ENCODE data around the gene CYB561D2.

The CYB561D2 gene

DNA sequence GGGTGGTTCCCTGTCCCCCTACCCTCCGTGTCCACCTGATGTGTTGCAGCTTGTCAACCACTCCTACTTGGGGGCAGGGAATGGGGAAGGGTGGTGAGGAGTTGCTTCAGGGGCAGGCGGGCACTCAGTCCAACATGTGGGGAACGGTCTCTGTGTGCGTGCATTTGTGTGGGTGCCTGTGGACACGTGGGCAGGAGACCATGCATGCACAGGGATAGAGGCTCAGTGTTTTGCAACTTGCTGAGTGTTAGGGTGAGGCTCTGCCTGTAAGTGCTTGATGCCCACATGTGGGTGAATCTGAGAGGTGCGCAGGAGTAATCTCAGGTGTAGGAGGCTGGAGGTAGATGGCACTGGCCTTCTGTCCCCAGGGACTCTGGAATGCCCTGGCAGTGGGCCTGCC is 33.1 kb downstream of the CYB561D2 start:
- H3K9me3 ChIP-seq (ENCODE audit: insufficient read depth, low read depth, low read length), result no peaks in the 10 kb centered on the region
- no peak overlapping the region for H4K91ac ChIP-seq (ENCODE audit: low read depth, low read length)
- no peak overlapping the region for H3K14ac ChIP-seq (ENCODE audit: low read length)
- no peak overlapping the region for H2BK12ac ChIP-seq (ENCODE audit: low read length)
- H3K4me3 ChIP-seq (ENCODE audit: low read depth, low read length), result no peak overlapping the region
- H3K23ac ChIP-seq (ENCODE audit: low read length), result no peak overlapping the region
- no peaks in the 10 kb centered on the region for H3K79me2 ChIP-seq (ENCODE audit: control insufficient read depth, insufficient read depth, low read length, poor library complexity)
- no peaks in the 10 kb centered on the region for H3K27me3 ChIP-seq (ENCODE audit: insufficient read depth, low read length)
- no peak overlapping the region for H3K9ac ChIP-seq (ENCODE audit: low read length)
- H3K79me1 ChIP-seq (ENCODE audit: low read length), result no peaks in the 10 kb centered on the region
- no peak overlapping the region for H3K27ac ChIP-seq (ENCODE audit: low read depth, low read length)
- H3K4ac ChIP-seq (ENCODE audit: low read depth, low read length), result no peak overlapping the region
- no peak overlapping the region for H2BK120ac ChIP-seq (ENCODE audit: insufficient read depth, low read length, poor library complexity)
- H4K8ac ChIP-seq (ENCODE audit: low read depth, low read length), result no peak overlapping the region
- no peak for DNase-seq
- no peak overlapping the region for H3K18ac ChIP-seq (ENCODE audit: low read length)
- no peak overlapping the region for H4K12ac ChIP-seq (ENCODE audit: low read depth, low read length)
- H3K36me3 ChIP-seq (ENCODE audit: control insufficient read depth in 1 of 2, insufficient read depth in 2 of 2, low read length in 2 of 2), result no peaks in the 10 kb centered on the region
- no peak overlapping the region for H2AK5ac ChIP-seq (ENCODE audit: low read length)
- no peak overlapping the region for H2BK5ac ChIP-seq (ENCODE audit: low read depth, low read length, poor library complexity)
- no CpG with 5 or more reads among the region's 6 CpGs for WGBS (ENCODE audit: extremely low coverage, insufficient coverage, insufficient read length)
- no peak overlapping the region for H3K4me2 ChIP-seq (ENCODE audit: low read length)
- H2AFZ ChIP-seq (ENCODE audit: insufficient read depth, low read length, poor library complexity), result no peak overlapping the region
- H3K4me1 ChIP-seq (ENCODE audit: control insufficient read depth in 1 of 2, insufficient read depth in 2 of 2, low read length in 2 of 2), result no peaks in the 10 kb centered on the region

DNA sequence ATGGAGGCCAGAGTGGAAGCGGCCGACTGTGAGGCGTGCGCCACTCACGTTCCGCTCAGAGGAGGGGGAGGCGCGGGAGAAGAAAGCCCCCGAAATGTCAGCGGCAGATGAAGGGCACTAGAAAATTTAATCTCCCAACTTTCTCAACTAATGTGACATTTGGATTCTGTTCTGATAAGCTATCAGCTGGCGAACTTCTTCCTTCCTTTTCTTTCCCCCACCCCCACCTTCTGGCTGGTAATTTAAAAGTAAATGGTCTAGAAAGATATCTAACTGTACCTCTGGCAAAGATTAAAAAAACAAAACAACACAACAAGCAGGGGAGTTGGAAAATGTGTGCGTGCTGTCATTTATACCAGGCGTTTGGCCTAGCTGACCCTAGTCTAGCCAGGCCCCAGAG is 35.1 kb downstream of the CYB561D2 start:
- H3K79me1 ChIP-seq (ENCODE audit: low read length), result no peaks in the 10 kb centered on the region
- H3K79me2 ChIP-seq (ENCODE audit: control insufficient read depth, insufficient read depth, low read length, poor library complexity), result no peaks in the 10 kb centered on the region
- no peak overlapping the region for H4K91ac ChIP-seq (ENCODE audit: low read depth, low read length)
- H3K23ac ChIP-seq (ENCODE audit: low read length), result no peak overlapping the region
- H2AK5ac ChIP-seq (ENCODE audit: low read length), result no peak overlapping the region
- H3K27ac ChIP-seq (ENCODE audit: low read depth, low read length), result no peak overlapping the region
- no peak overlapping the region for H2AFZ ChIP-seq (ENCODE audit: insufficient read depth, low read length, poor library complexity)
- H2BK12ac ChIP-seq (ENCODE audit: low read length), result no peak overlapping the region
- no peak overlapping the region for H3K4me3 ChIP-seq (ENCODE audit: low read depth, low read length)
- no peak overlapping the region for H4K8ac ChIP-seq (ENCODE audit: low read depth, low read length)
- WGBS (ENCODE audit: extremely low coverage, insufficient coverage, insufficient read length), result no CpG with 5 or more reads among the region's 13 CpGs
- no peaks in the 10 kb centered on the region for H3K36me3 ChIP-seq (ENCODE audit: control insufficient read depth in 1 of 2, insufficient read depth in 2 of 2, low read length in 2 of 2)
- H3K4me1 ChIP-seq (ENCODE audit: control insufficient read depth in 1 of 2, insufficient read depth in 2 of 2, low read length in 2 of 2), result peaks cover 0 to 1% of the 10 kb centered on the region in 2 experiments
- no peak overlapping the region for H3K18ac ChIP-seq (ENCODE audit: low read length)
- H3K27me3 ChIP-seq (ENCODE audit: insufficient read depth, low read length), result no peaks in the 10 kb centered on the region
- H3K9ac ChIP-seq (ENCODE audit: low read length), result no peak overlapping the region
- H3K4ac ChIP-seq (ENCODE audit: low read depth, low read length), result no peak overlapping the region
- no peak for DNase-seq
- no peak overlapping the region for H2BK5ac ChIP-seq (ENCODE audit: low read depth, low read length, poor library complexity)
- no peak overlapping the region for H2BK120ac ChIP-seq (ENCODE audit: insufficient read depth, low read length, poor library complexity)
- H3K14ac ChIP-seq (ENCODE audit: low read length), result no peak overlapping the region
- no peak overlapping the region for H4K12ac ChIP-seq (ENCODE audit: low read depth, low read length)
- no peaks in the 10 kb centered on the region for H3K9me3 ChIP-seq (ENCODE audit: insufficient read depth, low read depth, low read length)
- no peak overlapping the region for H3K4me2 ChIP-seq (ENCODE audit: low read length)

DNA sequence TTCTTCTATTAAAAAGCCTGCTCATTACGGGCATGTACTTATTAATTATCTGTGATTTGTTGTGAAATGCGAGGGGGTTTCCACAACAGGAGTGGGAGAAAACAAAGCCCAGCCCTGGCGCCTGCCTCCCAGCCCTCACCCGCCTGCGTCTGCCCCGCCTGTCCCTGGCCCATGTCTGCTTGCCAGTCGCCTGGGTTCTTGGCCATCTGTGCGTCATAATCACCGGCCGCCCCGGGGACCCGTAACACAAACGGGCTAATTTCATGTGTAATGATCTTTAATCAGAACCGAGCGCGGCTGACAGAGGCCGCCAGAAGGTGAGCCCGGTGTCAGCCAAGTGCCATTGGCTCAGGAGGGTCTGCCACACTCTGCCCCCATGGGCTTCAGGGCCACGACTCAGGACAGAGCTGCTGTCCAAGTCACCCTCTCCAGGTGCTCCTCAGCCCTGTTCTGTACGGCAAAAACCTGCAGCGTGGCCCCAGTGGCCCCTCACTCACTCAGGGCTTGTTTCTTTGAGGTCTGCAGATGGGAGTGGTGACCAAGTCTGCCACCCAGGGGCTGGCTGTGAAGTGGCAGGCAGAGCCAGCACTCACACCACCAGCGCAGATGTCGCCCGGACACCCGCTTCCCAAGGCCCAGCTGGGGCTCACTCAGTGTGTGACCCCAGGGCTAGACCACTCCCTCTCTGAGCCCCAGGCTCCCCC is 37.5 kb downstream of the CYB561D2 start:
- Histone ChIP-seq H3K4me3 (ENCODE audit: low read depth, low read length) (no peak overlapping the region), H3K36me3 (ENCODE audit: control insufficient read depth in 1 of 2, insufficient read depth in 2 of 2, low read length in 2 of 2) (no peaks in the 10 kb centered on the region), H3K4ac (ENCODE audit: low read depth, low read length) (no peak overlapping the region), H3K79me1 (ENCODE audit: low read length) (no peaks in the 10 kb centered on the region), H2AK5ac (ENCODE audit: low read length) (no peak overlapping the region), H4K91ac (ENCODE audit: low read depth, low read length) (no peak overlapping the region), H3K9me3 (ENCODE audit: insufficient read depth, low read depth, low read length) (no peaks in the 10 kb centered on the region), H3K4me2 (ENCODE audit: low read length) (no peak overlapping the region), H2BK5ac (ENCODE audit: low read depth, low read length, poor library complexity) (no peak overlapping the region), H4K12ac (ENCODE audit: low read depth, low read length) (no peak overlapping the region), H3K14ac (ENCODE audit: low read length) (no peak overlapping the region), H3K18ac (ENCODE audit: low read length) (no peak overlapping the region), H3K4me1 (ENCODE audit: control insufficient read depth in 1 of 2, insufficient read depth in 2 of 2, low read length in 2 of 2) (peaks cover 0 to 4% of the 10 kb centered on the region in 2 experiments), H2BK12ac (ENCODE audit: low read length) (no peak overlapping the region), H3K27ac (ENCODE audit: low read depth, low read length) (no peak overlapping the region), H3K9ac (ENCODE audit: low read length) (no peak overlapping the region), H4K8ac (ENCODE audit: low read depth, low read length) (no peak overlapping the region), H2AFZ (ENCODE audit: insufficient read depth, low read length, poor library complexity) (no peak overlapping the region), H3K79me2 (ENCODE audit: control insufficient read depth, insufficient read depth, low read length, poor library complexity) (no peaks in the 10 kb centered on the region), H3K23ac (ENCODE audit: low read length) (no peak overlapping the region), H3K27me3 (ENCODE audit: insufficient read depth, low read length) (no peaks in the 10 kb centered on the region), H2BK120ac (ENCODE audit: insufficient read depth, low read length, poor library complexity) (no peak overlapping the region)
- no CpG with 5 or more reads among the region's 25 CpGs for WGBS (ENCODE audit: extremely low coverage, insufficient coverage, insufficient read length)
- DNase-seq, result no peak

DNA sequence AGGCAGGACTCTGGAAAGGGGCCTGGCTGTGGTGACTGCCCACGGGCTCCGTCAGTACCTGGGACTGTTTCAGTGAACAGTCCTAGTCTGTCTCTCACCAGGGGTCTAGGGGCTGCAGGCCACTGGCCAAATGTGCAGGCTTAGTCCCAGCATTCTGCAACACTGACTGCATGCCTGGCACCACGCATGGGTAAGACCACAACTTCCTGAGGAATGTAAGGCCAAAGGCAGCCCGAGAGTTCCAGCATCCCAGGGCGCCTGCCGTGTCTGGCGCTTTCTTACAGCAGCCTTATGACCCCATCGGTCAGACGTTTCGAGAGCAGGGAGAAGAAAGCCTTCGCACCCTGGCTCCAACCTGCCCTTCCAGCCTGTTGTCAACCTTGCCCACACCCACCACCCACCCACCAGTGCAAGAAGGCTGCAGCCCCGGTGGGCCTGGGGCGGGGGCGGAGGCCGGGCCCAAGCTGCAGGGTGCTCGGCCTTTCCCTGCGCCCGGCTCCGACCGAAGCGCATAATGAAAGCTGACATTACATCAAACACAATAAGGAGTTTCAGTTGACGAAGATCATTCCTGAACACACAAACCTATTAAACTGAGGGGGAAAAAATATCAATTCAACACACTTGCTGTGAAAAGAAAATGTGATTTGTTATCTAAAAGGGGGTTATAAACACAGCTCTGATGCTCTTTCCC is 38.2 kb downstream of the CYB561D2 start:
- Histone ChIP-seq H2AFZ (ENCODE audit: insufficient read depth, low read length, poor library complexity) (no peak overlapping the region), H3K27me3 (ENCODE audit: insufficient read depth, low read length) (no peaks in the 10 kb centered on the region), H3K79me1 (ENCODE audit: low read length) (no peaks in the 10 kb centered on the region), H3K14ac (ENCODE audit: low read length) (no peak overlapping the region), H3K18ac (ENCODE audit: low read length) (no peak overlapping the region), H3K27ac (ENCODE audit: low read depth, low read length) (no peak overlapping the region), H3K4me3 (ENCODE audit: low read depth, low read length) (no peak overlapping the region), H3K4me2 (ENCODE audit: low read length) (no peak overlapping the region), H2BK12ac (ENCODE audit: low read length) (no peak overlapping the region), H3K36me3 (ENCODE audit: control insufficient read depth in 1 of 2, insufficient read depth in 2 of 2, low read length in 2 of 2) (no peaks in the 10 kb centered on the region), H4K8ac (ENCODE audit: low read depth, low read length) (no peak overlapping the region), H2BK5ac (ENCODE audit: low read depth, low read length, poor library complexity) (no peak overlapping the region), H3K79me2 (ENCODE audit: control insufficient read depth, insufficient read depth, low read length, poor library complexity) (no peaks in the 10 kb centered on the region), H2AK5ac (ENCODE audit: low read length) (no peak overlapping the region), H3K9ac (ENCODE audit: low read length) (no peak overlapping the region), H4K91ac (ENCODE audit: low read depth, low read length) (no peak overlapping the region), H3K4ac (ENCODE audit: low read depth, low read length) (no peak overlapping the region), H4K12ac (ENCODE audit: low read depth, low read length) (no peak overlapping the region), H3K23ac (ENCODE audit: low read length) (no peak overlapping the region), H3K4me1 (ENCODE audit: control insufficient read depth in 1 of 2, insufficient read depth in 2 of 2, low read length in 2 of 2) (peaks cover 0 to 4% of the 10 kb centered on the region in 2 experiments), H2BK120ac (ENCODE audit: insufficient read depth, low read length, poor library complexity) (no peak overlapping the region), H3K9me3 (ENCODE audit: insufficient read depth, low read depth, low read length) (no peaks in the 10 kb centered on the region)
- no peak for DNase-seq
- no CpG with 5 or more reads among the region's 22 CpGs for WGBS (ENCODE audit: extremely low coverage, insufficient coverage, insufficient read length)

All from trophoblast cell (in vitro differentiated cells and primary cell).